Measurements from ENCODE around the gene FPR2. TPM values are rescaled to one million over a fixed set of nuclear protein-coding genes. Genes with fewer than 3 reads are reported as not detected.

The FPR2 gene
- total RNA-seq, 2 experiments from 2014 or later, result not detected

GRCh38 chr19:51719251-51719988 lies 41.6 kb upstream of the FPR2 start:
- TF ChIP-seq CTCF (conservative IDR thresholded peaks at IDR 0.05; ENCODE audit: low read length) (no peak), EZH2phosphoT487 (IDR thresholded peaks at IDR 0.05; ENCODE audit: borderline replicate concordance, low read depth, low read length) (no peak)

GRCh38 chr19:51721905-51722304 lies 39.1 kb upstream of the FPR2 start:
- ChIA-PET CTCF (ENCODE audit: unreplicated experiment) (no interaction called here), POLR2A (interaction anchor here (0.6 kb wide), 1 partner anchor 212 kb away, joined by 3 read pairs; no protein-coding TSS in a partner anchor)
- H2AFZ ChIP-seq (ENCODE audit: low read length), result no peak overlapping the region
- H3K79me2 ChIP-seq (ENCODE audit: insufficient read depth, low read depth, low read length), result no peaks in the 10 kb centered on the region
- H3K4me3 ChIP-seq (ENCODE audit: low read depth, low read length, poor library complexity, severe bottlenecking), result no peak overlapping the region
- intact Hi-C loops (cut with micrococcal nuclease; ENCODE audit: unreplicated experiment), result no loop called here
- H4K20me1 ChIP-seq (ENCODE audit: insufficient read depth, low read length), result no peaks in the 10 kb centered on the region
- H3K27ac ChIP-seq (ENCODE audit: low read depth, low read length, poor library complexity, severe bottlenecking), result no peak overlapping the region
- H3K36me3 ChIP-seq (ENCODE audit: insufficient read depth, low read length), result no peaks in the 10 kb centered on the region
- no TSS peak for BruUV-seq (replicated peaks)
- peaks cover 14% of the 10 kb centered on the region for H3K4me1 ChIP-seq (ENCODE audit: insufficient read depth, low read length, poor library complexity, severe bottlenecking)
- H3K9me3 ChIP-seq (ENCODE audit: low read length), result no peaks in the 10 kb centered on the region
- TF ChIP-seq CTCF (conservative IDR thresholded peaks at IDR 0.05; ENCODE audit: low read length) (no peak), EZH2phosphoT487 (IDR thresholded peaks at IDR 0.05; ENCODE audit: borderline replicate concordance, low read depth, low read length) (no peak)
- no peak for DNase-seq (ENCODE audit: low spot score)
- H3K9me2 ChIP-seq (ENCODE audit: insufficient read depth, low read length), result no peaks in the 10 kb centered on the region
- no peak overlapping the region for H3K4me2 ChIP-seq (ENCODE audit: low read length)

More at GRCh38 chr19:51719251-51719988, 41.6 kb upstream of the FPR2 start:
- Histone ChIP-seq H3K4me1 (ENCODE audit: insufficient read depth, low read length, poor library complexity, severe bottlenecking) (peaks cover 14% of the 10 kb centered on the region), H3K36me3 (ENCODE audit: insufficient read depth, low read length) (no peaks in the 10 kb centered on the region), H3K27ac (ENCODE audit: low read depth, low read length, poor library complexity, severe bottlenecking) (no peak overlapping the region), H3K4me3 (ENCODE audit: low read depth, low read length, poor library complexity, severe bottlenecking) (no peak overlapping the region), H3K4me2 (ENCODE audit: low read length) (no peak overlapping the region), H3K79me2 (ENCODE audit: insufficient read depth, low read depth, low read length) (no peaks in the 10 kb centered on the region), H2AFZ (ENCODE audit: low read length) (no peak overlapping the region), H3K9me2 (ENCODE audit: insufficient read depth, low read length) (no peaks in the 10 kb centered on the region), H3K9me3 (ENCODE audit: low read length) (no peaks in the 10 kb centered on the region), H4K20me1 (ENCODE audit: insufficient read depth, low read length) (no peaks in the 10 kb centered on the region)
- CTCF ChIA-PET (ENCODE audit: unreplicated experiment), result no interaction called here
- POLR2A ChIA-PET, result no interaction called here
- intact Hi-C loops (cut with micrococcal nuclease; ENCODE audit: unreplicated experiment), result no loop called here
- no TSS peak for BruUV-seq (replicated peaks)
- DNase-seq (ENCODE audit: low spot score), result no peak

DNA sequence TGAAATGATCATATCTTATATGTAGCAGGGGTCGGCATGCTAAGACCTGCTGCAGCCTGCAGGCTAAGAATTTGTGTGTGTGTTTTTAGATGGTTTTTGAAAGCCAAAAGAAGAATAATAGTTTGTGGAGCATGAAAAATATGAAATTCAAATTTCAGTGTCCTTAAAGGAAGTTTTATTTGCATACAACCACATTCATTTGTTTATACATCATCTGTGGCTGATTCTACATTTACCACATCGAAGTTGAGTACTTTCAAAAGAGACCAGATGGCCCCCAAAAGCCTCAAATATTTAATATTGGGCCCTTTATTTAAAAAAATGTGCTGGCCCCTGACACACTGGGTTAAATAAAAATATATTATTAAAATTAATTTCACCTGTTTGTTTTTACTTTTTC lies 38.5 kb upstream of the FPR2 start:
- H3K36me3 ChIP-seq (ENCODE audit: insufficient read depth, low read length), result no peaks in the 10 kb centered on the region
- no peak for TF ChIP-seq EZH2phosphoT487 (IDR thresholded peaks at IDR 0.05; ENCODE audit: borderline replicate concordance, low read depth, low read length)
- no peak for TF ChIP-seq CTCF (conservative IDR thresholded peaks at IDR 0.05; ENCODE audit: low read length)
- no peak overlapping the region for H2AFZ ChIP-seq (ENCODE audit: low read length)
- H3K9me3 ChIP-seq (ENCODE audit: low read length), result no peaks in the 10 kb centered on the region
- no peak overlapping the region for H3K27ac ChIP-seq (ENCODE audit: low read depth, low read length, poor library complexity, severe bottlenecking)
- ChIA-PET CTCF (ENCODE audit: unreplicated experiment) (no interaction called here), POLR2A (interaction anchor here (0.6 kb wide), 1 partner anchor 212 kb away, joined by 3 read pairs; no protein-coding TSS in a partner anchor)
- peak overlapping the region; percentile 23; the same call in 1 of the 2 replicates for H3K4me2 ChIP-seq (ENCODE audit: low read length)
- no peak overlapping the region for H3K4me3 ChIP-seq (ENCODE audit: low read depth, low read length, poor library complexity, severe bottlenecking)
- DNase-seq (ENCODE audit: low spot score), result no peak
- H4K20me1 ChIP-seq (ENCODE audit: insufficient read depth, low read length), result no peaks in the 10 kb centered on the region
- H3K4me1 ChIP-seq (ENCODE audit: insufficient read depth, low read length, poor library complexity, severe bottlenecking), result peaks cover 14% of the 10 kb centered on the region
- no peaks in the 10 kb centered on the region for H3K9me2 ChIP-seq (ENCODE audit: insufficient read depth, low read length)
- intact Hi-C loops (cut with micrococcal nuclease; ENCODE audit: unreplicated experiment), result no loop called here
- no TSS peak for BruUV-seq (replicated peaks)
- no peaks in the 10 kb centered on the region for H3K79me2 ChIP-seq (ENCODE audit: insufficient read depth, low read depth, low read length)
